ENCODE results near the gene SORL1-AS1.

Gene SORL1-AS1

GRCh38 chr11:121435551-121436511, 16.9 kb downstream of the SORL1-AS1 start:
- Histone ChIP-seq H3K9ac (ENCODE audit: low read depth, low read length) (no peak overlapping the region), H3K27me3 (ENCODE audit: control insufficient read depth, insufficient read depth, low read length) (no peaks in the 10 kb centered on the region), H3K4me1 (ENCODE audit: control insufficient read depth, insufficient read depth, low read length) (no peaks in the 10 kb centered on the region)

GRCh38 chr11:121435132-121435531, 17.6 kb downstream of the SORL1-AS1 start:
- no peaks in the 10 kb centered on the region for H3K27me3 ChIP-seq (ENCODE audit: control insufficient read depth, insufficient read depth, low read length)
- H3K9ac ChIP-seq (ENCODE audit: low read depth, low read length) = no peak overlapping the region
- no peaks in the 10 kb centered on the region for H3K4me1 ChIP-seq (ENCODE audit: control insufficient read depth, insufficient read depth, low read length)
- H3K4me3 ChIP-seq (ENCODE audit: low read depth, low read length) = no peak overlapping the region
- no peaks in the 10 kb centered on the region for H3K36me3 ChIP-seq (ENCODE audit: control insufficient read depth, insufficient read depth, low read length)
- H3K9me3 ChIP-seq (ENCODE audit: control insufficient read depth, insufficient read depth, low read length) = no peaks in the 10 kb centered on the region

More at GRCh38 chr11:121435551-121436511, 16.9 kb downstream of the SORL1-AS1 start:
- Histone ChIP-seq H3K36me3 (ENCODE audit: control insufficient read depth, insufficient read depth, low read length) (no peaks in the 10 kb centered on the region), H3K9me3 (ENCODE audit: control insufficient read depth, insufficient read depth, low read length) (no peaks in the 10 kb centered on the region), H3K4me3 (ENCODE audit: low read depth, low read length) (no peak overlapping the region)

- H3K27me3 ChIP-seq (ENCODE audit: control insufficient read depth, insufficient read depth, low read length) = peaks cover 9% of the 10 kb centered on the region
- peaks cover under 1% of the 10 kb centered on the region for H3K4me1 ChIP-seq (ENCODE audit: control insufficient read depth, insufficient read depth, low read length)
- H3K9me3 ChIP-seq (ENCODE audit: control insufficient read depth, insufficient read depth, low read length) = no peaks in the 10 kb centered on the region
- no peaks in the 10 kb centered on the region for H3K36me3 ChIP-seq (ENCODE audit: control insufficient read depth, insufficient read depth, low read length)
- no peak overlapping the region for H3K9ac ChIP-seq (ENCODE audit: low read depth, low read length)
- no peak overlapping the region for H3K4me3 ChIP-seq (ENCODE audit: low read depth, low read length)
These were observed 20.8 kb downstream of the SORL1-AS1 start for GRCh38 chr11:121431820-121432526.

GRCh38 chr11:121429556-121429955, 23.2 kb downstream of the SORL1-AS1 start:
- Histone ChIP-seq H3K9me3 (ENCODE audit: control insufficient read depth, insufficient read depth, low read length) (no peaks in the 10 kb centered on the region), H3K9ac (ENCODE audit: low read depth, low read length) (no peak overlapping the region), H3K4me3 (ENCODE audit: low read depth, low read length) (no peak overlapping the region), H3K4me1 (ENCODE audit: control insufficient read depth, insufficient read depth, low read length) (peaks cover 5% of the 10 kb centered on the region), H3K27me3 (ENCODE audit: control insufficient read depth, insufficient read depth, low read length) (peaks cover 13% of the 10 kb centered on the region), H3K36me3 (ENCODE audit: control insufficient read depth, insufficient read depth, low read length) (no peaks in the 10 kb centered on the region)

GRCh38 chr11:121427400-121427744, 25.4 kb downstream of the SORL1-AS1 start:
- Histone ChIP-seq H3K4me1 (ENCODE audit: control insufficient read depth, insufficient read depth, low read length) (peaks cover 5% of the 10 kb centered on the region), H3K36me3 (ENCODE audit: control insufficient read depth, insufficient read depth, low read length) (no peaks in the 10 kb centered on the region), H3K9me3 (ENCODE audit: control insufficient read depth, insufficient read depth, low read length) (no peaks in the 10 kb centered on the region), H3K9ac (ENCODE audit: low read depth, low read length) (no peak overlapping the region), H3K4me3 (ENCODE audit: low read depth, low read length) (no peak overlapping the region), H3K27me3 (ENCODE audit: control insufficient read depth, insufficient read depth, low read length) (peaks cover 13% of the 10 kb centered on the region)

- peak overlapping the region; percentile 45 for H3K4me3 ChIP-seq (ENCODE audit: low read depth, low read length)
- H3K27me3 ChIP-seq (ENCODE audit: control insufficient read depth, insufficient read depth, low read length) = peaks cover 13% of the 10 kb centered on the region
- no peaks in the 10 kb centered on the region for H3K36me3 ChIP-seq (ENCODE audit: control insufficient read depth, insufficient read depth, low read length)
- no peak overlapping the region for H3K9ac ChIP-seq (ENCODE audit: low read depth, low read length)
- no peaks in the 10 kb centered on the region for H3K9me3 ChIP-seq (ENCODE audit: control insufficient read depth, insufficient read depth, low read length)
- H3K4me1 ChIP-seq (ENCODE audit: control insufficient read depth, insufficient read depth, low read length) = peaks cover 5% of the 10 kb centered on the region
These were observed 26.0 kb downstream of the SORL1-AS1 start for GRCh38 chr11:121426476-121427399.

GRCh38 chr11:121425828-121426227, 26.9 kb downstream of the SORL1-AS1 start:
- Histone ChIP-seq H3K9me3 (ENCODE audit: control insufficient read depth, insufficient read depth, low read length) (no peaks in the 10 kb centered on the region), H3K27me3 (ENCODE audit: control insufficient read depth, insufficient read depth, low read length) (peaks cover 13% of the 10 kb centered on the region), H3K4me3 (ENCODE audit: low read depth, low read length) (no peak overlapping the region), H3K4me1 (ENCODE audit: control insufficient read depth, insufficient read depth, low read length) (peaks cover 5% of the 10 kb centered on the region), H3K9ac (ENCODE audit: low read depth, low read length) (no peak overlapping the region), H3K36me3 (ENCODE audit: control insufficient read depth, insufficient read depth, low read length) (no peaks in the 10 kb centered on the region)

GRCh38 chr11:121422675-121423074, 30.1 kb downstream of the SORL1-AS1 start:
- Histone ChIP-seq H3K4me3 (ENCODE audit: low read depth, low read length) (no peak overlapping the region), H3K27me3 (ENCODE audit: control insufficient read depth, insufficient read depth, low read length) (peaks cover 8% of the 10 kb centered on the region), H3K4me1 (ENCODE audit: control insufficient read depth, insufficient read depth, low read length) (peaks cover 9% of the 10 kb centered on the region), H3K36me3 (ENCODE audit: control insufficient read depth, insufficient read depth, low read length) (no peaks in the 10 kb centered on the region), H3K9ac (ENCODE audit: low read depth, low read length) (no peak overlapping the region), H3K9me3 (ENCODE audit: control insufficient read depth, insufficient read depth, low read length) (no peaks in the 10 kb centered on the region)

GRCh38 chr11:121421149-121421901, 31.4 kb downstream of the SORL1-AS1 start:
- Histone ChIP-seq H3K4me1 (ENCODE audit: control insufficient read depth, insufficient read depth, low read length) (peaks cover 3% of the 10 kb centered on the region), H3K36me3 (ENCODE audit: control insufficient read depth, insufficient read depth, low read length) (no peaks in the 10 kb centered on the region), H3K4me3 (ENCODE audit: low read depth, low read length) (no peak overlapping the region), H3K27me3 (ENCODE audit: control insufficient read depth, insufficient read depth, low read length) (no peaks in the 10 kb centered on the region), H3K9ac (ENCODE audit: low read depth, low read length) (no peak overlapping the region), H3K9me3 (ENCODE audit: control insufficient read depth, insufficient read depth, low read length) (no peaks in the 10 kb centered on the region)

GRCh38 chr11:121420398-121420797, 32.4 kb downstream of the SORL1-AS1 start:
- H3K4me1 ChIP-seq (ENCODE audit: control insufficient read depth, insufficient read depth, low read length) = peaks cover 3% of the 10 kb centered on the region
- no peaks in the 10 kb centered on the region for H3K27me3 ChIP-seq (ENCODE audit: control insufficient read depth, insufficient read depth, low read length)
- H3K9me3 ChIP-seq (ENCODE audit: control insufficient read depth, insufficient read depth, low read length) = no peaks in the 10 kb centered on the region
- no peak overlapping the region for H3K9ac ChIP-seq (ENCODE audit: low read depth, low read length)
- H3K4me3 ChIP-seq (ENCODE audit: low read depth, low read length) = no peak overlapping the region
- no peaks in the 10 kb centered on the region for H3K36me3 ChIP-seq (ENCODE audit: control insufficient read depth, insufficient read depth, low read length)

GRCh38 chr11:121419836-121420235, 32.9 kb downstream of the SORL1-AS1 start:
- Histone ChIP-seq H3K9me3 (ENCODE audit: control insufficient read depth, insufficient read depth, low read length) (no peaks in the 10 kb centered on the region), H3K4me1 (ENCODE audit: control insufficient read depth, insufficient read depth, low read length) (peaks cover 3% of the 10 kb centered on the region), H3K4me3 (ENCODE audit: low read depth, low read length) (no peak overlapping the region), H3K36me3 (ENCODE audit: control insufficient read depth, insufficient read depth, low read length) (no peaks in the 10 kb centered on the region), H3K9ac (ENCODE audit: low read depth, low read length) (no peak overlapping the region), H3K27me3 (ENCODE audit: control insufficient read depth, insufficient read depth, low read length) (no peaks in the 10 kb centered on the region)
